Inferior parietal cortex (tissue), 1 donor: Measurements from ENCODE around the gene KRTAP5-2.

Experiments
- DNase-seq: peaks from one replicate; pipeline ENCODE4 v3.0.0-alpha.2; 2016; ENCODE audit errors: extremely low spot score

The KRTAP5-2 gene

GRCh38 chr11:1556278-1556902, 41.7 kb downstream of the KRTAP5-2 start:
- DNase-seq: no peak

GRCh38 chr11:1555713-1556153, 42.4 kb downstream of the KRTAP5-2 start:
- DNase-seq: no peak

- DNase-seq: no peak
Observed at GRCh38 chr11:1554981-1555712, 42.9 kb downstream of the KRTAP5-2 start.

GRCh38 chr11:1553808-1554594, 44.1 kb downstream of the KRTAP5-2 start:
- DNase-seq: no peak

GRCh38 chr11:1549338-1550330, 48.5 kb downstream of the KRTAP5-2 start:
- DNase-seq: no peak

- DNase-seq: no peak
Observed at GRCh38 chr11:1548221-1549070, 49.6 kb downstream of the KRTAP5-2 start.

GRCh38 chr11:1547467-1548098, 50.5 kb downstream of the KRTAP5-2 start:
- no peak for DNase-seq
